GM18526 (cell line): ENCODE results near the gene SMPD3.

Experiments used
- POLR2A ChIP-seq: IDR thresholded peaks from 3 replicates; pipeline ENCODE4 v1.6.1; 2011; ENCODE audit not compliant: insufficient read length; ENCODE audit errors: extremely low read depth

Gene SMPD3

DNA sequence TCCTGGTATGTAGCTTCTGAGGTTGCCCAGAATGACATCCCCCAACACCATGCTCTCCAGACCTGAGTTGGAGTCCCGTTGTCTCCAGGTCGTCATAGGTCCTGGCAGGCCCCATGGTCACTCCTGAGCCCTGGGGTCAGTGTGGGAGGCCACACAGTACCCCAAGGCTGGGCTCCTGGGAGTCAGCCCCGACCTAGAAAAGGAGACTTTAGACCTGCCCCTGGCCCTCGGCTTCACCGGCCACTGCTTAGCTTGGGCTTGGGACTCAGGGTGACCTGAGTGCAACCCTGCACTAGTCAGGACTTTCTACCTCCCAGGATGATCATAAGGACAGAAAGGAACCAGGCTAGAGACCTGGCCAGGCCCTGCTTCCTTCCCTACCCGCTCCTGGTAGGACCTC, 71.7 kb downstream of the SMPD3 start:
- no peak for TF ChIP-seq POLR2A

DNA sequence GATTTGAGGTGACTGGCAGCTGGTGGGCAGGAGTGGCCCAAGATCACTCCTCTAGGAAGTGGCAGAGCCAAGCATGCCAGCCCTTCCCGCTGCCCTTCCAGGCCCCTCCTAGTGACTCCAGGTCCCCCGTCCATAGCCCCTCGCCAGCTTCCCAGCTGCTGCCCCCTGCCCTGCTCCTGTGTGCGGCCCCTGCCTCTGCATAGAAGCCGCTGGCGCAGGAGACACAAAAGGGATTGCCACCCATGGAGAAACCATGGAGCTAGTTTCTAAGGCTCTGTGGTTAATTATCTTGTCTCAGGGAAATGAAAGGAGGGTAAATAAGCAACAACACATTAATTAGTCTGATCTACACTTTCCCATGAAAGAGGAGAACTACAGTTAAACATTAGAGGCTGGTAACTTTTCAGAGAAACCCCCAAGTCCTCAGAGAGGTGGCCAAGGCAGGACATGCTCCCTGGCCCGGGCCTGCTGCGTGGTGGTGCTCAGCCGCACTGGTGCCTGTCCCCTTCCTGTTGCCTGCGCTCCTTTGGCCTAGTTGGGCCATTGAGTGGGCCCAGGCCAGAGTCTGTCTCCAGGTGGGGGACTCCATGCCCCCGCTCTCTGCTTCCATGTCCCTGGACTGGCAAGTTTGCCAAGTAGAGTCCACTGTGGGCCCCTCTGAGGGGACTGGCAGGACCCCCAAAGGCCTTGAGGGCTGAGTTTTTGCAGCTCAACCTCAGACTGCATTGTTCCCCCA, 72.3 kb downstream of the SMPD3 start:
- no peak for TF ChIP-seq POLR2A

DNA sequence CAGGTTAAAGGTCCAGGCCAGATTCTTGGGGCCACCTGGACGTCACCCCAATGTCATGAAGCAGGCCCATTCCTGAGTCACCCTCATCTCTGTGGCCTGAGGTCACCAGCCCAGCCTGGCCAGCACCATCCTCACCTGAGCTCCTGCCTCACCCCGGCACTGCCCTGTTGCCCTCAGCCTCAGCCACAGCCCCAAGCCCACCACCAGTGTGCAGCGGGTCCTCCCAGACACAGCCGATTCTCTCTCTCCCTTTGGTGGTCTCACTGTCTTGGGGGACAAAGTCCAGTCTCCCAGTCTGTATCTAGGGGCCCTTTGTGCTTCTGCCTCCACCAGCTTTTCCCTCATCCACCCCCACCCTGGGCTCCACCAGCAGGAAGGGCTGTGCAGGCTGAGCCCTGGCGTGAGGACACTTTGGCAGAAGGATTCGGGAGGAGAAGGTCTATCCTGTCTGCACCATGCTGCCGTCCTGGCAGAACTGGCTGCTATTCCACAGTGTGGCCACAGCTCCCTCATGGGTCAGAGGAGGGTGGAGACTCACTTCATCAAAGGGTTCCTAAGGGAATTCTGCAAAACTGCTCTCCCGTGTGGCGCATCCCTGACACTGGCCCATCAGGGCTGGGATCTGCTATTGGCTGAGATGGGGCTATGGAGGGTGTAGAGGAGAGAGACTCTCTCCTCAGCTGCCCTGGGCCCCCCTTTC, 73.2 kb downstream of the SMPD3 start:
- TF ChIP-seq POLR2A: no peak

DNA sequence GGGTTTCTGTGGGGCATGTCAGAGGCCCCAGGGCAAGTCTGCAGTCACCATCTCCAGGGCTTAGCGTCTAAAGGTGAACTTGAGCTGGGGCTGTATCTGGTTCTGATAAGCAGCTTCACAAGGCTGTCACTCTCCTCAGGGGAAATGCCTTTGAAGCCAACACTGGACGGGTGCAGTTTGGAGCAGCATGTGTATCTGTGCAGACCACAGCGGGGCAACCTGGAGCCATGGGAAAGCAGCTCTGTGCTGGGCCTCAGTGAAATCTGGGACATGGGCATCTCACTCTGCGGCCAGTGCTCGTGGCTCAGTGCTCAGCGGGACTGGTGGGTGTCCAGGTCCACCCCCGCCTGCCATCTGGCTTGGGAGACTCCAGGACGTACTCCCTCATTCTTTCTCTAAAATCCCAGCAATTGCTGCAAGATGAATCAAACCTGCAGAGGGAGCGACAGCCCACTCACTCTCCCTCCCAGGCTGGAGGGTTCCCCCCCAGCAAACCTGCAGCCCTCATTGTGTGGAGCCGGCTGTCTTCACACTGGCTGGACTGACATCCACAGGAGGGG, 74.0 kb downstream of the SMPD3 start:
- no peak for TF ChIP-seq POLR2A

DNA sequence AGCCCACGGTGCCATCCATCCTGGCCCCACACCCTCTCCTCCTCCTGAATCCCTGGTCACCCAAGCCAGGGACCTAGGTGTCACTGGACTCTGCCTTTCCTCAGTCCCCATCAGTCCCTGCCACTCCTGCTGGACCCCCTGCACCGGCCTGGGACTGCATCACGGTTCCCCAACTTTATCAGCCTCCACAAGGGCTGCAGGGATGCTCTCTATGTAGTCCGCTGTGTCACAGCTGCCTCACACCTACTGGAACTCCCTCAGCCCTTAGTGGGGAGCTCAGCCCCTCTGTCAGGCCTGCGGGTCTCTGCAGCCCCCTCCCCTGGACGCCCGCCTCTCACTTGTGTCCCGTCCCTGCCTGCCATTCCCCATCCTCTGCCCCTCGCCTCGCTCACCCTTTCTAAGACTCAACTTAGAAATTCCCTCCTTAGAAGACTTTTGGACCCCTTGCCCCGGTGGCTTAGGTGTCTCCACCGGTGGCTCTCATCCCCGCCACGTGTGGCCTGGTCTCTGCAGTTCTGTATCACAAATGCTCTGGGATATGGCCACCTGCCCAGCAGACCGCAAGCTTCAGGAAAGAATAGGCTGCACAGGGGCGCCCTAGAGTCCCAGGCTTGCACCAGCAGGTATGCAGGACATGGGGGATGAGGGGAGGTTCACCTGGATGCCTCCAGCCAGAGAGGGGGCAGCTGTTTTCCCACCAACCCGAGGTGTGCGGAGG, 74.6 kb downstream of the SMPD3 start:
- TF ChIP-seq POLR2A: no peak

DNA sequence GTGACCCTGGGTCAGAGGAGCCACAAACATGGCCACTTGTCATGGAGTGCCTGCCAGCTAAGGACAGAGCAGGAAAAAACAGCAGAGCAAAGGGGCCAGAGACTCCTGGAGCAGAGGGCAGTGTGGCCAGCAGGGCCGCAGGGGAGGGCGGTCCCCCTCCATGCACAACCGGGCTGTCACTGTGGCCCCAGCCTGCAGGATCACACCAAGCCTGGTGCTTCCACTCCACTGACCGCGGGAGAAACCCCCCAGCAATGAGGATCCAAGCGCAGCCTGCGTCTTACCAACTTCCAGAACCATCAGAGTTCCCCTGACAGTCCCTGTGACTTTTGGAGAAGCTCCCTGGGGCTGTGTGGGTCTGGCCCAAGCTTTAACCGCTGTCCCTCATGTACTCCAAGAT, 75.5 kb downstream of the SMPD3 start:
- no peak for TF ChIP-seq POLR2A

DNA sequence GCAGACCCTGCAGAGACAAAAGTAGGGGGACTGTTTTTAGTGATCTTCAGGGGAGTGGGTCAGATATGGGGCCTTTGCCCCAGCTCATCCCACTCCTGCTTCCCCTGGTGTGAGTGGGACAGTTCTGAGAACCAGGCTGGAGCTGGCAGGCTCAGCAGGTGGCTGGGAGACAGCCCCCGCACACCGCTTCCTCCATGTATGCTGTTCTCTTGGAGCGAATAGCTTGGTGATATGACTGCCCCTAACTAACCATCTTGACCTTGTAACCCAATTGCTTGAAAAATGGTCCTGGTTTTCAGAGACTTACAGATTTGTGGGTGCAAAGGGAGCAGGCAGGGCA, 76.0 kb downstream of the SMPD3 start:
- TF ChIP-seq POLR2A: no peak

DNA sequence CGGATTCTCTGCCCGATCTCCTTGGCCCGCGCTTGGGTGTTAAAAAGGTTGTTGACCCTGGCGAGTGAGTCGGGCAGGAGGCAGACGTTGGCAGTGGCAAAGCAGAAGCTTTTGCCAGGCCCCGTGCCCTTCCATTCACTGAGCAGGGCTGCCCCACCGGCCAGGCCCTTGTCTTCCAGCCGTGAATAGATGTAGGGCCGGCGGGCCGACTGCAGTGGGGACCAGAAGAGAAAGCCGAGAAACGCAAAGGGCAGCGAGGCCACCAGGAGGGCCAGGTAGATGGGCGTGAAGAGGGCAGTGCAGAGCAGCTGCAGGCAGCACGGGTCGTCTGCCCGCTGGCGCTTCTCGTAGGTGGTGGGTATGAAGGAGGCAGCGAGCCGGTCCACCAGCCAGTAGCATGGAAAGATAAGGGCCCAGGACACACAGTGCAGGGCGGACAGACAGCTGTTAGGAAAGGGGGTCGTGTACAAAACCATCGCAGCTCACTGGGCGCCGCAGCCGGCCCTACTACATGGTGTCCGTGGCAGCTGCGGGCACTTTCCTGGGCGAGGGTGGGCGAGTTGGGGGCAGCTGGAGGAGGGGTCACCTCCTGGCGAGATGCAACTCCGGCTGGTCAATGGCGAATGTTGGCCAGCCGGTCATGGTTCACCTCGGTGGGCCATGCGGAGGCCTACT, 76.5 kb downstream of the SMPD3 start:
- no peak for TF ChIP-seq POLR2A

DNA sequence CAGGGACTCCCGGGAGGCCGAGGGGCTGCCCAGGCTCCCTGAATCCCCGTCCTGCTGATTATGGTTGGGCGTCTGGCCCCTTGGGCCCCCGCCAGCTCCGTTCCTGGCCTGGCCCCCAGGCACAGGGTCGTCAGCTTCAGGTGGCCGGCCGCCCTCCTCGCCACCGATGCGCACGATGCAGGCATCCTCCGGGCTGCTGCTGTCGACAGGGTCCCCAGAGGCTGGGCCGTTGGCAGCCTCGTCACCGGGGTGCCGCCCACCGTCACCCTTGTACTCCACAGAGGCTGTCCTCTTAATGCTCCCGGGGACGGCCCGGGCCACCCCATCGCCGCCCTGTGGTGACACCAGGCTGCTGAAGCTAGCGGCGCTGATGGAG, 77.0 kb downstream of the SMPD3 start:
- no peak for TF ChIP-seq POLR2A

DNA sequence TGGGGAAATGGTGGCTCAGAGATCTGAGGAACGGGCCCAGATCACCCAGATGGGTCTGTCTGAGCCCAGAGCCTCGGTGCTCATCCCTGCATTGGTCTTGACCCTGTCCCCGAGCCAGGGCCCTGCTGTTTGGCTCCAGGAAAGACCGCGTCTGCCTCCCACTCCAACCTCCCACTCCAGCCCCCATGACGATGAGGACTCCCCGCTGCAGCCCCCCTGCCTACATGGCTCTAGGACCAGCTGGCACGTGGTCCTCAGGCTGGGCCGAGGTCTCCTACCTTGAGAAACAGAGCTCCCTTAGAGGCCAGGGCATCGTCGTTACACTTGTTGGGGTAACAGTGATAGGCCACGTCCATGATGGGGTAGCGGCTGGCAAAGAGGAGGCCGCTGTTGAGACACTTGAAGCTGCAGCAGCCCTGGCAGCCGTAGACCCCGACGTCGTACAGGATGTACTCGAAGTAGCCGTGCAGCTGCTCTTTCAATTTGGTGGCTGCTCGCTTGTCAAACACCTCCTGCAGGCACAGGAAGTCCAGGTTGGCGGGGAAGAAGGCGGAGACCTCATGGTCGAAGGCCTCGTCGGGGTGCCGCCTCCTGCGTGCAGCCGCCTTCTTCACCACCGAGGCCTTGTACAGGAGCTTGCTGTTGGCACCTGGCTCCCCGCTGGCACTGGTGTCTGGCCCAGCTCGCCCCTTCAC, 77.6 kb downstream of the SMPD3 start:
- no peak for TF ChIP-seq POLR2A

DNA sequence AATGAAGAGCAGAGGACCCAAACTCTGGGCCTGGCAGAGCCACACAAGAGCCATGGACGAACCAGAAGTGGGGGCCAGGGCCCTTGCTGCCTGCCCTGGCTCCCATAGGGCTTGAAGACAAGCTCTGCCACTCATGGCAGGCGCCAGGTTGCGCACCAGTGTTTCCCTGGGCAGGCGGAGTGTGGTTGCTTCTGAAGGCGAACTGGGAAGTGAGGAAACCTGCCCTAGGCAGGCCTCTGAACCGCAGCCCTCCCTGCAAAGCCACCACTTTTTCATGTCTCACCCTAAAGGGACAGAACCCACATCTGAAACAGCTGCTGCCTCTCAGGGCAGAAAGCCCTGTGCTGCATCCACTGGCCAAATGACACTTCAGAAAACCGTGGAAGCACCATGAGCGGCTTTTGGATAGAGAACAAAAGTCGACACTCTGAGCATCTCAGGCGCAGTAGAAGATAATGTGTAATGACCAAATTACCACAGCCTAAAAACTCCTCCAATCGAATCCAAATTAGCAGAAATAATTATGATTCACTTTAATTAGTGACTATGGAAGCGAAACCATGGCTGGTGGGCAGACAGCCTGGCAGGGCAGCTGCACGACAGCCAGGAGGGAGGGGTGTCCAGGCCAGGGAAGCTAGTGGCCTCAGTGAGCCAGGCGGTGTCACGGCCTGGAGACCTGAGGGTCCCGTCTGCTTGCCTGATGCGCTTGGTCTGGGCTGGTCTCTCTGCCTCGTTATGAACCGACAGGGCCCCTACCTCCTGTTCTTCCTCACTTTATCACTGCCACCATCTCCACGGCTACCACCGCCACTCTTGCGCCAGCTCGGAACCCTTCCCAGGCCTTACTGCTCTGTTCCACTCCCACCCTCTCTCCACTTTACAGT, 78.4 kb downstream of the SMPD3 start:
- no peak for TF ChIP-seq POLR2A

DNA sequence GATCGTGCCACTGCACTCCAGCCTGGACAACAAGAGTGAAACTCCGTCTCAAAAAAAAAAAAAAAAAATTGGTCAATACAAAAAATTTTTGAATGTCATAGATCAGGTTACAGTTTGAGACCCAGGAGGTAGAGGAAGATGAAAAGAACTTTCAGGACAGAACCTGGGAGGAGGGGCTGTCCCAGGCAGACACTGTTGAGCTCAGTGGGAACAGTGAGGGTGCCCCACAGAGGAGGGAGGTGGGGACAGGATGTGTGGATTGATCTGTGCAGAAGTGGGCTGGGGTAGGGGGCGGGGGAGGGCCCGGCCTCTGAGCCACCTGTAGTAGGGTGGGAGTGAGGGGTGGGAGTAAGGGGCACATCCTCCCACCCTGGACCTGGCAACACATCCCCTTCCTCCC, 79.1 kb downstream of the SMPD3 start:
- no peak for TF ChIP-seq POLR2A

DNA sequence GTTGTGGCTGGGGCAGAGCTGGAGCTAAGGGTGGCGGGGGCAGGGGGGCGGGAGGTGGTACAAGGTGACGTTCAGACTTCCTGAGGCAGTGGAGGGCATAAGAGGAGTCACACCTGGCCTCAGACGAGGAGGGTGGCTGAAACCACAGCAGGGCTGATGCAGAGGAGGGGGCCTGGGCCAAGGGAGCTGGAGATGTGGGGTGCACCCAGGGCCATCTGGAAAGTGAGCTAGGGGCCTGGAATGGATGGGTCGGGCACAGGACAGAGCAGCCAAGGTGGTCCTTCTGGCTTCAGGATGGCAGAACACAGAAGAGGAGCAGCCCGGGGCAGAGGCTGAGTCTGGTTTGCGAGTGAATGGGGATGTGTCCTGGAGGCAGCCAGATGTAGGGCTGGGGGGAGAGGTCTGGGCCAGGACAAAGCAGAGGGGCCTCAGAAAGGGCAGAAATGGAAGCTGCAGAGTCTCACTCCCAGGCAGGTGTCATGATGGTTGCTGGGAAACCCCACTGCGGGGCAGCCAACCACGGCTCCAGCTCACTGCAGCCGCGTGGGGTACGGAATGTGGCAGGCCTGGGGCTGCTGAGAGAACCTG, 79.9 kb downstream of the SMPD3 start:
- no peak for TF ChIP-seq POLR2A

DNA sequence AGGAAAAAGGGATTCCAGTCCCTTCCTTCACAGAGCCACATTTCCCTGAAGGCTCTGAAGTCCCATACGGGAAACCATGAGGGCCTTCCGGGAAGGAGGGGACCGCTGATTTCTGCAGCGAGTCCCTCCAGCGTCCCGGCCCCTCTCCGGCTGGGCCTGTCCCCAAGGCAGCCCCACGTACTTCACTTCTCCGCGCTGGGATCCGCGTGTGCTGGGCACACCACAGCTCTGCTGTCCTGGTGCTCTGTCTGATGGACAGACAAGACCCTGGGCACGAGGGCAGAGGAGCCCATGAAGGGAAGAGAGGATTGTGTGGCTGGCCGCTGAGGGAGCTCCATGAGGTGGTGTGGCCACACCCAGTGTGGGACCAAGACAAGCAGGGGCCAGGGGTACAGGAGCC, 80.4 kb downstream of the SMPD3 start:
- TF ChIP-seq POLR2A: no peak
